ENCODE data around the gene SFXN5. TPM values are rescaled to one million over a fixed set of nuclear protein-coding genes. Genes with fewer than 3 reads are reported as not detected.

Gene SFXN5
- total RNA-seq, 1 donor from 2014 or later: 9.3 TPM

DNA sequence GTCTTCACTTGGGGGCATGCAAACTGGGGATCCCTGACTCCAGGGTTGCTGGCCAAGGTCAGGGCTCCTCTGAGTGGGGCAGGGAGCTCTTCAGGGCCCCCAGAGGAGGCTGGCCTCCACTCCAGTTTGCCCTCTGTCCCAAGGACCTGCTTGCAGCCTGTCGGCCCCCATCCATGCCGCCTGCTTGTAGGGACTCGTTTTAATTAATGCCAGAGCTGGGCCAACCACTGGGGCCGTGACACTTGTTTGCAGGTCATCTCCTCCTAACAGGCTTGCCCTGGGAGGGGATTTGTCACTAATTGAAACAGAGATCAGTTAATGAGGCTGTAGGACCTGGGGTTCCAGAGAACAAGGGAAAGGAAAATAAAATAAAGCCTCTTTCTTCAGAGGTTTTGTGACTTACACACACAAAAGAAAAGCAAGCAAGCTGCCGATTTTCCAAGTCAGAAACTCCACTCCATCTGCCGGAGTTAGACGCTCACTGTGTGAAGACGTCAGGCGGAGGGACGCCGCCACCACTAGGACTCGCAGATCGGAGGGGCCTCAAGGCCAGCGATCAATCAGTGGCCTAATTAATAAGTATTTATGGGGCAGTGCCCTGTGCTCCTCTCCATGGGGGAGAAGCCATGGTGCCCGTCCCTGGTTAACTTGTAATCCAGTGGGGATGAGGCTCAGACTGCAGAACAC lies 75.9 kb downstream of the SFXN5 start:
- Histone ChIP-seq H3K27ac (no peak overlapping the region), H3K27me3 (no peaks in the 10 kb centered on the region), H3K4me3 (no peak overlapping the region), H3K9me3 (no peaks in the 10 kb centered on the region), H3K36me3 (peaks cover 0 to 3% of the 10 kb centered on the region in 2 donors), H3K4me1 (no peaks in the 10 kb centered on the region)
- TF ChIP-seq, protein P1, sequence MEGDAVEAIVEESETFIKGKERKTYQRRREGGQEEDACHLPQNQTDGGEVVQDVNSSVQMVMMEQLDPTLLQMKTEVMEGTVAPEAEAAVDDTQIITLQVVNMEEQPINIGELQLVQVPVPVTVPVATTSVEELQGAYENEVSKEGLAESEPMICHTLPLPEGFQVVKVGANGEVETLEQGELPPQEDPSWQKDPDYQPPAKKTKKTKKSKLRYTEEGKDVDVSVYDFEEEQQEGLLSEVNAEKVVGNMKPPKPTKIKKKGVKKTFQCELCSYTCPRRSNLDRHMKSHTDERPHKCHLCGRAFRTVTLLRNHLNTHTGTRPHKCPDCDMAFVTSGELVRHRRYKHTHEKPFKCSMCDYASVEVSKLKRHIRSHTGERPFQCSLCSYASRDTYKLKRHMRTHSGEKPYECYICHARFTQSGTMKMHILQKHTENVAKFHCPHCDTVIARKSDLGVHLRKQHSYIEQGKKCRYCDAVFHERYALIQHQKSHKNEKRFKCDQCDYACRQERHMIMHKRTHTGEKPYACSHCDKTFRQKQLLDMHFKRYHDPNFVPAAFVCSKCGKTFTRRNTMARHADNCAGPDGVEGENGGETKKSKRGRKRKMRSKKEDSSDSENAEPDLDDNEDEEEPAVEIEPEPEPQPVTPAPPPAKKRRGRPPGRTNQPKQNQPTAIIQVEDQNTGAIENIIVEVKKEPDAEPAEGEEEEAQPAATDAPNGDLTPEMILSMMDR (IDR thresholded peaks at IDR 0.05): no peak
- intact Hi-C loops (cut with DNase I): loop anchor here (2.0 kb wide), 1 partner anchor 161 kb away; no protein-coding TSS in a partner anchor
- DNase-seq (ENCODE audit: low spot score in 2 of 2): peak in 1 of 2 donors; percentile 48

DNA sequence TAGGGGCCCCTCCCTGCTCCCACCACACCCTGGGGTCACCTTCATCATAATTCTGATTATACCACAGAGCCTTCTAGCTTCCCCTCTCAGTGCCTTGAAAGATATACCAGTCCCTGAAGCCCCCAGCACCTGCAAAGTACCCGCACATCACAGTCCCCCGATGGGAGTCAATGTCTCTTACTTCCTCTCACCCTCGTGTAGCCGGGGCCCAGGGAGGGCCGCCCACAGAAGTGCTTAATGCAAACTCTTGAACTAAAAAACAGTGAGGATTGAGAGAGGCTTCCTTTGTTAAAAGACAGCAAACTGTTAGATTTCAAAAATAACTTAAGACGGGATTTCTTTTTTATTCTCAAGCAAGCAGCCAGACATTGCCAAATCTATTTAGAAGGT lies 76.5 kb downstream of the SFXN5 start:
- Histone ChIP-seq H3K36me3 (peaks cover 0 to 3% of the 10 kb centered on the region in 2 donors), H3K27me3 (no peaks in the 10 kb centered on the region), H3K4me3 (no peak overlapping the region), H3K4me1 (no peaks in the 10 kb centered on the region), H3K27ac (no peak overlapping the region), H3K9me3 (no peaks in the 10 kb centered on the region)
- intact Hi-C loops (cut with DNase I): loop anchor here (2.0 to 5.0 kb wide), 3 partner anchors 37 to 182 kb away; no protein-coding TSS in a partner anchor
- DNase-seq (ENCODE audit: low spot score in 2 of 2): peak in 1 of 2 donors; percentile 39
- TF ChIP-seq, protein P1 (IDR thresholded peaks at IDR 0.05): no peak

DNA sequence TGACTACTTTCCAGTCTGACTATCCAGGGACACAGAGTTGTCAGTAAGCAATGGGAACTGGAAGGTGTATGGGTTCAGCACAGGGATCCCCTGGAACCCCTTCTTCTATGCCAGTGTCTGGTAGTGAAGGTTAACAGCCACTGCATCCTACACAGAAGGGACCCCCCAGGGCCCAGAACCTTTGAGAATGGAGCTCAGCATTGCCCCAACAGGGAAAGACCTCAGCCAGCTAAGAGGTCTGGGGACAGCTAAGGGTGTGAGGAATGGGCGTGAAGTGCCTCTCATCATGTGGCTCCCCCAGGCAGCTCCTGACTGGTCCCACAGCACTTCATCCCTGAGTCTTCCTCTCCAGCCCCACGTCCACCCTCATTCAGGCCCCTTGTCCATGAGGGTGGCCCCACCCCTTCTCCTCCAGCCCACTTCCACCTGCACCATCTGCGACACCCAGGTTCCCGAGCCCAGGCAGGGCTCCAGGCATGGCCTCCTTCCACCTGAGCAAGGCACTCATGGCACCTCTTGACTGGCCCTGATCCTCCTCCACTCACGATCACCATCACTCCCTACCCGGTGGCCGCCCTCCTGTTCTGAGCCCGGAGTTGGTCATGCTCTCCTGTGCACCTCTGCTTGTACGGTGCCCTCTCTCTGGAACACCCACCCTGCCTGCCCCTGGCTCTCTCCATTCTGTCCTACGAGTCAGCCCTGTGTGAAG lies 77.1 kb downstream of the SFXN5 start:
- TF ChIP-seq, protein P1 (IDR thresholded peaks at IDR 0.05): no peak
- no peaks in the 10 kb centered on the region for H3K27me3 ChIP-seq
- H3K27ac ChIP-seq: no peak overlapping the region
- no peak overlapping the region for H3K4me3 ChIP-seq
- no peaks in the 10 kb centered on the region for H3K9me3 ChIP-seq
- peaks cover 0 to 3% of the 10 kb centered on the region in 2 donors for H3K36me3 ChIP-seq
- peak in 1 of 2 donors; percentile 44 for DNase-seq (ENCODE audit: low spot score in 2 of 2)
- H3K4me1 ChIP-seq: no peaks in the 10 kb centered on the region
- intact Hi-C loops (cut with DNase I): loop anchor here (2.0 to 5.0 kb wide), 3 partner anchors 38 to 183 kb away; no protein-coding TSS in a partner anchor

DNA sequence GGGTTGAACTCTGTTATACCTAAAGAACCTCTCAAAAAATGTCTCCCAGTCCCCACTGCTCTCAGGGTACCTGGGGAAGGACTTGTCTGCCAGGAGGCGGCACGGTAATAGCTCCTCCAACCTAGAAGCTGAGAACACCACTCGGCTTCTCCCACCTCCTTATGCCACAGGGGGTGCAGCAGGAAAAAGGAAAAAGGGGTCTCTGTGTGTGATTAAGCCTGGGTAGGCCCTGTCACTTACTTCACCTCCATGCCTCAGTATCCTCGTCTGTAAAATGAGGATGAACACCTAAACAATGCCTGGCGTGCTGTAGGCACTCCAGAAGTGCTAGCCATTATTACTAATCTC lies 77.6 kb downstream of the SFXN5 start:
- H3K9me3 ChIP-seq: no peaks in the 10 kb centered on the region
- H3K4me3 ChIP-seq: no peak overlapping the region
- H3K27me3 ChIP-seq: no peaks in the 10 kb centered on the region
- TF ChIP-seq, protein P1 (IDR thresholded peaks at IDR 0.05): no peak
- DNase-seq (ENCODE audit: low spot score in 2 of 2): no peak
- no peak overlapping the region for H3K27ac ChIP-seq
- peaks cover 0 to 3% of the 10 kb centered on the region in 2 donors for H3K36me3 ChIP-seq
- intact Hi-C loops (cut with DNase I): loop anchor here (2.0 to 5.0 kb wide), 5 partner anchors 38 to 183 kb away; partner anchors contain the start of gene SFXN5
- H3K4me1 ChIP-seq: no peaks in the 10 kb centered on the region

DNA sequence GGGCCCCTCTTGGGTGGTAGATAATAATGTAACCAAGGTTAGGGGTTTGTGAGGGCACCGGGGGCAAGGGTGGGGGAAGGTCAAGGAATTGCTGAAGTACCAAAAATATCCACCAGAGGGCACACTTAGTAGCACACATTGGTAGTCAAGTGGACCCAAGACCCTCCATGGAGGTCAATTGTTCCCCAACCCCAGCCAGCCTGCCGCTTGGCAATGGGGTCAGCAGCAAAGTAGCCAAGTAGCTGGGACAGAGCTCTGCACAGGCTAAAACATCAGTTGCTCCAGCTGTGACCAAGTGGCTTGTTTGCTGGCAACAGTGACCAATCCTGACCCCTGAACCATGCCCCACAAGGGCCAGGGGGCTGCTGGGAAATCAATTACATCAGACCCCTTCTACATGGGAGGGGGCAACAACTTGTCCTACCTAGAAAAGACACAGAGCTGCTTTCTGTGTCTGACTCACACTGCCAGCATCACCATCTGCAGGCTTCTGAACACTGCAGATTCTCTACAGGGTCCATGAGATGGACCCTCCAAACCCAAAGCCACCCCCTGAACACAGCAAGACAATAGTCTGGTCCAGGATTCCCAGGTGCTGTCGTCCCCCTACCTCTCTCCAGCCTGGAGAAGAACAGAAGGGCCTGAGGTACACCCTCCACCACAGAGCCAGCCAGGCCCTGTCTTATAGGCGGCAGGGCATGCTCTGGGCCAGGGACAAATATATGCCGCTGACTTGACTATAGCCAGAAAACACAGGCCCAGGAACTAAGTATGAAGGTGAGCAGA lies 78.2 kb downstream of the SFXN5 start:
- peak in 1 of 2 donors; percentile 64 for DNase-seq (ENCODE audit: low spot score in 2 of 2)
- Histone ChIP-seq H3K9me3 (no peaks in the 10 kb centered on the region), H3K27ac (no peak overlapping the region), H3K4me3 (no peak overlapping the region), H3K4me1 (no peaks in the 10 kb centered on the region), H3K27me3 (no peaks in the 10 kb centered on the region), H3K36me3 (peaks cover 0 to 3% of the 10 kb centered on the region in 2 donors)
- intact Hi-C loops (cut with DNase I): loop anchor here (2.0 to 5.0 kb wide), 4 partner anchors 39 to 184 kb away; partner anchors contain the start of gene SFXN5
- TF ChIP-seq, protein P1 (IDR thresholded peaks at IDR 0.05): peak; percentile 80 to 85 (median 82)
